GM23248 (cell line): ENCODE measurements around the gene POGZ. TPM values are rescaled to one million over a fixed set of nuclear protein-coding genes. Genes with fewer than 3 reads are reported as not detected.
A peak's percentile ranks its signal among the peaks of the same experiment; 100 is the strongest.

Source experiments
- DNase-seq: peaks from one replicate; pipeline ENCODE4 v3.0.0-alpha.2; 2015
- H2AFZ ChIP-seq: fragments of 200-600 bp; sonication (generic); 2 replicates; pipeline ENCODE4 v1.6.1; 2016; ENCODE audit warnings: antibody characterized with exemption
- H3F3A ChIP-seq: fragments of 200-600 bp; sonication (generic); 2 replicates; pipeline ENCODE4 v1.6.1; 2016; ENCODE audit warnings: mild to moderate bottlenecking, antibody characterized with exemption, mixed run types; ENCODE audit not compliant: insufficient read depth
- H3K27ac ChIP-seq: fragments of 200-600 bp; sonication (generic); 2 replicates; pipeline ENCODE4 v1.5.1; 2016; ENCODE audit warnings: mild to moderate bottlenecking
- H3K27me3 ChIP-seq: fragments of 200-600 bp; sonication (generic); replicated peaks from 2 replicates; pipeline ENCODE4 v1.6.1; 2016; ENCODE audit warnings: mild to moderate bottlenecking; ENCODE audit not compliant: insufficient read depth
- H3K36me3 ChIP-seq: fragments of 200-600 bp; sonication (generic); 2 replicates; pipeline ENCODE4 v1.6.1; 2016; ENCODE audit warnings: low read depth, mild to moderate bottlenecking
- H3K4me1 ChIP-seq: fragments of 200-600 bp; sonication (generic); 2 replicates; pipeline ENCODE4 v1.6.1; 2016; ENCODE audit warnings: mild to moderate bottlenecking; ENCODE audit not compliant: insufficient read depth
- H3K4me2 ChIP-seq: fragments of 200-600 bp; sonication (generic); one replicate; pipeline ENCODE4 v1.6.1; 2016; ENCODE audit warnings: mild to moderate bottlenecking; ENCODE audit not compliant: unreplicated experiment
- H3K4me3 ChIP-seq: fragments of 200-600 bp; sonication (generic); 2 replicates; pipeline ENCODE4 v1.5.1; 2016; ENCODE audit warnings: mild to moderate bottlenecking
- H3K79me2 ChIP-seq: fragments of 200-600 bp; sonication (generic); 2 replicates; pipeline ENCODE4 v1.6.1; 2016; ENCODE audit warnings: mild to moderate bottlenecking; ENCODE audit not compliant: insufficient read depth
- H3K9ac ChIP-seq: fragments of 200-600 bp; sonication (generic); 2 replicates; pipeline ENCODE4 v1.6.1; 2016; ENCODE audit warnings: mild to moderate bottlenecking
- H3K9me2 ChIP-seq: fragments of 200-600 bp; sonication (generic); 2 replicates; pipeline ENCODE4 v1.6.1; 2016; ENCODE audit warnings: mixed run types, mild to moderate bottlenecking, moderate library complexity; ENCODE audit not compliant: insufficient read depth
- H3K9me3 ChIP-seq: fragments of 200-600 bp; sonication (generic); one replicate; pipeline ENCODE4 v1.6.1; 2017; ENCODE audit warnings: low read depth
- H4K20me1 ChIP-seq: fragments of 200-600 bp; sonication (generic); 2 replicates; pipeline ENCODE4 v1.6.0; 2016; ENCODE audit not compliant: insufficient read depth
- EZH2 ChIP-seq: fragments of 200-600 bp; sonication (generic); IDR thresholded peaks from 2 replicates; pipeline ENCODE4 v1.6.1; 2018; ENCODE audit warnings: antibody characterized with exemption, mild to moderate bottlenecking; ENCODE audit not compliant: insufficient read depth, poor library complexity, severe bottlenecking
- EZH2phosphoT487 ChIP-seq: fragments of 200-600 bp; sonication (generic); IDR thresholded peaks from 2 replicates; pipeline ENCODE4 v1.6.1; 2018; ENCODE audit warnings: antibody characterized with exemption, moderate library complexity, mild to moderate bottlenecking, low read depth; ENCODE audit not compliant: insufficient read depth
- WGBS, 2 experiments: methylation state at CpG; one replicate each; pipeline ENCODE4 v1.1.6; 2015 to 2017; ENCODE audit warnings: low lambda C conversion rate in 2 of 2, low coverage in 1 of 2; ENCODE audit errors: missing lambda C conversion rate in 2 of 2; 5-methylcytosine and 5-hydroxymethylcytosine counted together
- in situ Hi-C: fragments of 300-500 bp; cut with MboI; formaldehyde crosslinking; loops from 2 replicates; pipeline ENCODE4 v1.15.0; 2020
- polyA plus RNA-seq: library from polyadenylated mRNA; unstranded; fragments of >200 nt; fragmentation: Nextera tagmentation; extraction: Ambion mirVana; gene quantifications from 2 replicates; pipeline ENCODE4 v1.2.1, GENCODE V29; 2016
- total RNA-seq: library from RNA; depleted of rRNA; stranded (reverse); fragments of >200 nt; shearing (Covaris generic); gene quantifications from 2 replicates; pipeline ENCODE4 v1.2.3, GENCODE V29; 2014

POGZ gene
- total and polyA plus RNA-seq, 2 experiments from 2014 or later = 14.9 to 15.5 TPM

GRCh38 chr1:151411884-151412283, 47.4 kb downstream of the POGZ start:
- in situ Hi-C loops = no loop called here
- Histone ChIP-seq H3K36me3 (peaks cover 65% of the 10 kb centered on the region), H3K27me3 (no peaks in the 10 kb centered on the region)

GRCh38 chr1:151408891-151409290, 50.4 kb downstream of the POGZ start:
- H3F3A ChIP-seq = peaks cover 22% of the 10 kb centered on the region
- H3K4me2 ChIP-seq = no peak overlapping the region
- H3K9me3 ChIP-seq = no peaks in the 10 kb centered on the region
- H3K36me3 ChIP-seq = peaks cover 71% of the 10 kb centered on the region
- H3K79me2 ChIP-seq = peaks cover 4% of the 10 kb centered on the region; the same call in 1 of the 2 replicates
- in situ Hi-C loops = no loop called here
- H3K9me2 ChIP-seq = no peaks in the 10 kb centered on the region
- H3K4me3 ChIP-seq = no peak overlapping the region
- TF ChIP-seq EZH2phosphoT487 (no peak), EZH2 (no peak)
- no peak overlapping the region for H3K27ac ChIP-seq
- DNase-seq = peak; percentile 16
- H3K27me3 ChIP-seq = no peaks in the 10 kb centered on the region
- H4K20me1 ChIP-seq = no peaks in the 10 kb centered on the region
- H3K4me1 ChIP-seq = no peaks in the 10 kb centered on the region; the same call in 1 of the 2 replicates
- no peak overlapping the region for H2AFZ ChIP-seq
- no peak overlapping the region for H3K9ac ChIP-seq

More at GRCh38 chr1:151411884-151412283, 47.4 kb downstream of the POGZ start:
- DNase-seq = no peak
- Histone ChIP-seq H4K20me1 (no peaks in the 10 kb centered on the region), H3K9ac (no peak overlapping the region), H3F3A (peaks cover 18% of the 10 kb centered on the region), H3K4me2 (no peak overlapping the region), H3K9me2 (no peaks in the 10 kb centered on the region), H3K79me2 (peaks cover 5% of the 10 kb centered on the region; the same call in 1 of the 2 replicates), H3K4me1 (peaks cover 7% of the 10 kb centered on the region), H3K4me3 (no peak overlapping the region), H3K27ac (no peak overlapping the region), H2AFZ (no peak overlapping the region), H3K9me3 (no peaks in the 10 kb centered on the region)
- no peak for TF ChIP-seq EZH2phosphoT487
- TF ChIP-seq EZH2 = no peak
- 85 to 92% methylated on average over 2 of the region's 2 CpGs for WGBS, 2 experiments

GRCh38 chr1:151407304-151407703, 52.0 kb downstream of the POGZ start:
- no peaks in the 10 kb centered on the region; the same call in 1 of the 2 replicates for H3K4me1 ChIP-seq
- in situ Hi-C loops = no loop called here
- H4K20me1 ChIP-seq = no peaks in the 10 kb centered on the region
- H3K9ac ChIP-seq = no peak overlapping the region
- no peaks in the 10 kb centered on the region for H3K27me3 ChIP-seq
- H3K36me3 ChIP-seq = peaks cover 64% of the 10 kb centered on the region
- no peak overlapping the region for H3K27ac ChIP-seq
- no peak overlapping the region for H3K4me2 ChIP-seq
- no peaks in the 10 kb centered on the region; the same call in 1 of the 2 replicates for H3K79me2 ChIP-seq
- H3K9me3 ChIP-seq = no peaks in the 10 kb centered on the region
- peaks cover 38% of the 10 kb centered on the region for H3F3A ChIP-seq
- no peak overlapping the region for H3K4me3 ChIP-seq
- no peak for TF ChIP-seq EZH2phosphoT487
- TF ChIP-seq EZH2 = no peak
- H2AFZ ChIP-seq = no peak overlapping the region
- no peak for DNase-seq
- 89 to 98% methylated on average over 3 of the region's 3 CpGs for WGBS, 2 experiments
- no peaks in the 10 kb centered on the region for H3K9me2 ChIP-seq

GRCh38 chr1:151406176-151406575, 53.1 kb downstream of the POGZ start:
- 89 to 96% methylated on average over 7 to 8 of the region's 8 CpGs for WGBS, 2 experiments
- in situ Hi-C loops = no loop called here
- H3K27me3 ChIP-seq = no peaks in the 10 kb centered on the region

More at GRCh38 chr1:151406176-151406575, 53.1 kb downstream of the POGZ start:
- Histone ChIP-seq H3K36me3 (peaks cover 64% of the 10 kb centered on the region), H3K9me2 (no peaks in the 10 kb centered on the region), H2AFZ (no peak overlapping the region), H3F3A (peaks cover 48% of the 10 kb centered on the region), H3K9ac (no peak overlapping the region), H3K4me2 (no peak overlapping the region), H3K79me2 (peaks cover 6% of the 10 kb centered on the region), H3K9me3 (no peaks in the 10 kb centered on the region), H3K4me1 (peaks cover 7% of the 10 kb centered on the region), H4K20me1 (no peaks in the 10 kb centered on the region), H3K4me3 (no peak overlapping the region), H3K27ac (no peak overlapping the region)
- TF ChIP-seq EZH2 = no peak
- TF ChIP-seq EZH2phosphoT487 = no peak
- no peak for DNase-seq
